Thyroid gland (tissue), 4 donors: ENCODE data around the gene ACE.

Experiments used
- CTCF ChIP-seq, 6 experiments: fragments of 200-600 bp in 3 of 6; fragments of 450-650 bp in 3 of 6; sonication (generic) in 3 of 6; IDR thresholded peaks; one replicate each; pipeline ENCODE4 v1.5.1; 2016 to 2019; ENCODE audit warnings: antibody characterized with exemption in 6 of 6, mild to moderate bottlenecking in 2 of 6, inconsistent platforms in 1 of 6, moderate library complexity in 1 of 6
- POLR2A ChIP-seq, 2 donors: fragments of 450-650 bp; IDR thresholded peaks; one replicate each; pipeline ENCODE4 v1.6.1; 2017; ENCODE audit warnings: antibody characterized with exemption in 2 of 2, mild to moderate bottlenecking in 2 of 2, moderate library complexity in 1 of 2

- no peak for TF ChIP-seq POLR2A (IDR thresholded peaks at IDR 0.05)
- TF ChIP-seq CTCF (IDR thresholded peaks at IDR 0.05), result peak in 1 of 6 experiments; percentile 17
Measured at GRCh38 chr17:63497708-63498483, 21.0 kb downstream of the ACE start.
